ENCODE data around the gene WFDC8. TPM values are rescaled to one million over a fixed set of nuclear protein-coding genes. Genes with fewer than 3 reads are reported as not detected.
A peak's percentile ranks its signal among the peaks of the same experiment; 100 is the strongest.

The WFDC8 gene
- total RNA-seq, 4 donors from 2014 or later = not detected

GRCh38 chr20:45523821-45524220, 55.3 kb downstream of the WFDC8 start:
- H3K27ac ChIP-seq = no peak overlapping the region
- no peak for DNase-seq (ENCODE audit: low spot score in 2 of 2)
- no peak overlapping the region for H3K4me3 ChIP-seq
- H3K9me3 ChIP-seq = no peaks in the 10 kb centered on the region
- no peaks in the 10 kb centered on the region for H3K36me3 ChIP-seq
- 64% methylated on average over 1 of the region's 1 CpG for WGBS
- H3K27me3 ChIP-seq = peaks cover 11% of the 10 kb centered on the region
- peaks cover 6% of the 10 kb centered on the region for H3K4me1 ChIP-seq
- no peak for TF ChIP-seq CTCF (IDR thresholded peaks at IDR 0.05)
- no peak for TF ChIP-seq POLR2A (IDR thresholded peaks at IDR 0.05)
- TF ChIP-seq EP300 (IDR thresholded peaks at IDR 0.05) = no peak
- no peak for TF ChIP-seq POLR2AphosphoS5 (IDR thresholded peaks at IDR 0.05)

DNA sequence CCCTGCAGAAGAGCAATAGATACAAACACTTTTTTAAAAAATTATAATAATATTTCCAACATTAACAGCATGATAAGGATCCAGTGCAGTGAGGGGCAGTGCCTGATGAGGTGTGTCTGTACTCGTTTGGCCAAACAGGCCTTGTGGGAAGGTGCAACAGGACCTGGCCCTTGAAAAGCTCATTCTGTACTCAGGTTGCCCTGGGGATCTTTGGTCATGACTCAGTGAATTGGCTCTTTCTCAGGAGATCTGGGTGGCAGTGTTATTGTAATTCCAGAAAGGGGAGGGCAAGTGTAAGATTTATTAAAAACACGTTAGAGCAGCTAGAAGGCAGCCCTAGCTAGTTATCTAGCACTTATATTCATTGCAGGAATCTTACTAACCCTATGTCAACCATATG, 60.8 kb downstream of the WFDC8 start:
- H3K27me3 ChIP-seq = no peaks in the 10 kb centered on the region
- WGBS = 23% methylated on average over 2 of the region's 2 CpGs

GRCh38 chr20:45515147-45515913, 63.8 kb downstream of the WFDC8 start, which contains the start of gene SPINT3:
TSS of gene SPINT3 (minus strand) at chr20:45515622. CDS start at chr20:45515608, 14 bp downstream.
- no peak within 1 kb of the TSS for H3K4me3 ChIP-seq
- H3K36me3 ChIP-seq = no peaks in the 10 kb centered on the region
- no peaks in the 10 kb centered on the region for H3K27me3 ChIP-seq
- H3K9me3 ChIP-seq = no peaks in the 10 kb centered on the region
- peaks cover 24% of the 10 kb centered on the region for H3K4me1 ChIP-seq
- WGBS = 68% methylated on average over 5 of the region's 5 CpGs
- TF ChIP-seq CTCF (IDR thresholded peaks at IDR 0.05) (no peak), EP300 (IDR thresholded peaks at IDR 0.05) (no peak), POLR2A (IDR thresholded peaks at IDR 0.05) (no peak), POLR2AphosphoS5 (IDR thresholded peaks at IDR 0.05) (peak in 1 of 3 donors; percentile 57)
- H3K27ac ChIP-seq = peak within 1 kb of the TSS; percentile 36
- DNase-seq (ENCODE audit: low spot score in 2 of 2) = no peak

More for the DNA sequence above, 60.8 kb downstream of the WFDC8 start:
- Histone ChIP-seq H3K4me3 (no peak overlapping the region), H3K27ac (peak overlapping the region; percentile 64), H3K9me3 (no peaks in the 10 kb centered on the region), H3K36me3 (no peaks in the 10 kb centered on the region), H3K4me1 (peaks cover 24% of the 10 kb centered on the region)
- TF ChIP-seq EP300 (IDR thresholded peaks at IDR 0.05) (no peak), POLR2A (IDR thresholded peaks at IDR 0.05) (no peak), POLR2AphosphoS5 (IDR thresholded peaks at IDR 0.05) (no peak)
- DNase-seq (ENCODE audit: low spot score in 2 of 2) = no peak

- no peaks in the 10 kb centered on the region for H3K27me3 ChIP-seq
- H3K4me3 ChIP-seq = no peak overlapping the region
- no peak overlapping the region for H3K27ac ChIP-seq
- no peaks in the 10 kb centered on the region for H3K9me3 ChIP-seq
- no peaks in the 10 kb centered on the region for H3K36me3 ChIP-seq
- no peak for TF ChIP-seq POLR2A (IDR thresholded peaks at IDR 0.05)
- no peak for DNase-seq (ENCODE audit: low spot score in 2 of 2)
- H3K4me1 ChIP-seq = no peaks in the 10 kb centered on the region
- 68% methylated on average over 5 of the region's 5 CpGs for WGBS
These were observed 68.7 kb downstream of the WFDC8 start for GRCh38 chr20:45510242-45510862.

GRCh38 chr20:45509091-45509490, 70.0 kb downstream of the WFDC8 start:
- Histone ChIP-seq H3K4me3 (no peak overlapping the region), H3K27me3 (no peaks in the 10 kb centered on the region), H3K4me1 (no peaks in the 10 kb centered on the region), H3K9me3 (no peaks in the 10 kb centered on the region), H3K27ac (no peak overlapping the region), H3K36me3 (no peaks in the 10 kb centered on the region)
- no peak for DNase-seq (ENCODE audit: low spot score in 2 of 2)
- no peak for TF ChIP-seq CTCF (IDR thresholded peaks at IDR 0.05)
- no peak for TF ChIP-seq EP300 (IDR thresholded peaks at IDR 0.05)
- no peak for TF ChIP-seq POLR2AphosphoS5 (IDR thresholded peaks at IDR 0.05)
- no peak for TF ChIP-seq POLR2A (IDR thresholded peaks at IDR 0.05)
- WGBS = 78% methylated on average over 4 of the region's 4 CpGs

Measured in suprapubic skin (tissue), 4 donors.